Astrocyte (in vitro differentiated cells and primary cell): ENCODE data around the gene PALLD. TPM values are rescaled to one million over a fixed set of nuclear protein-coding genes. Genes with fewer than 3 reads are reported as not detected.

Experiments
- DNase-seq: peaks from one replicate; pipeline ENCODE4 v3.0.0-alpha.2; 2010; ENCODE audit warnings: low read depth
- FAIRE-seq: peaks from 2 replicates; lab custom pipeline; 2011; peaks lifted over from hg19 to GRCh38; lab: Jason Lieb, UNC
- H2AFZ ChIP-seq: 2 replicates; pipeline ENCODE4 v1.6.0; 2012; ENCODE audit warnings: low read depth, low read length, inconsistent platforms
- H3K27ac ChIP-seq: 2 replicates; pipeline ENCODE4 v1.5.1; 2011; ENCODE audit warnings: low read depth, low read length, inconsistent platforms
- H3K27me3 ChIP-seq: 2 replicates; pipeline ENCODE4 v1.6.0; 2011; ENCODE audit warnings: low read length, inconsistent platforms; ENCODE audit not compliant: insufficient read depth
- H3K36me3 ChIP-seq: 2 replicates; pipeline ENCODE4 v1.5.1; 2011; ENCODE audit warnings: low read length, inconsistent platforms; ENCODE audit not compliant: insufficient read depth
- H3K4me1 ChIP-seq: 2 replicates; pipeline ENCODE4 v1.5.1; 2011; ENCODE audit warnings: low read length, inconsistent platforms; ENCODE audit not compliant: insufficient read depth
- H3K4me2 ChIP-seq: 2 replicates; pipeline ENCODE4 v1.6.0; 2012; ENCODE audit warnings: low read length, inconsistent platforms
- H3K4me3 ChIP-seq: 2 replicates; pipeline ENCODE4 v1.5.1; 2011; ENCODE audit warnings: low read depth, mild to moderate bottlenecking, low read length, inconsistent platforms; ENCODE audit not compliant: insufficient read depth
- H3K79me2 ChIP-seq: 2 replicates; pipeline ENCODE4 v1.6.0; 2012; ENCODE audit warnings: mild to moderate bottlenecking, low read length, inconsistent platforms; ENCODE audit not compliant: insufficient read depth
- H3K9ac ChIP-seq: 2 replicates; pipeline ENCODE4 v1.6.0; 2012; ENCODE audit warnings: mild to moderate bottlenecking, low read length, inconsistent platforms
- H3K9me3 ChIP-seq: 2 replicates; pipeline ENCODE4 v1.5.1; 2012; ENCODE audit warnings: low read depth, mild to moderate bottlenecking, low read length, inconsistent platforms; ENCODE audit not compliant: insufficient read depth
- H4K20me1 ChIP-seq: 2 replicates; pipeline ENCODE4 v1.6.0; 2012; ENCODE audit warnings: low read length, inconsistent platforms; ENCODE audit not compliant: insufficient read depth
- H3K27ac Mint-ChIP-seq: one replicate; pipeline ENCODE4 v1.8.0; 2021; ENCODE audit warnings: mild to moderate bottlenecking, mixed read lengths; ENCODE audit not compliant: unreplicated experiment
- H3K27me3 Mint-ChIP-seq: one replicate; pipeline ENCODE4 v1.8.0; 2021; ENCODE audit warnings: low read depth, mixed read lengths; ENCODE audit not compliant: unreplicated experiment
- H3K36me3 Mint-ChIP-seq: one replicate; pipeline ENCODE4 v1.8.0; 2021; ENCODE audit warnings: low read depth, mixed read lengths; ENCODE audit not compliant: unreplicated experiment
- H3K4me1 Mint-ChIP-seq: one replicate; pipeline ENCODE4 v1.8.0; 2021; ENCODE audit warnings: low read depth, mixed read lengths; ENCODE audit not compliant: unreplicated experiment
- H3K4me3 Mint-ChIP-seq: one replicate; pipeline ENCODE4 v1.8.0; 2021; ENCODE audit warnings: mild to moderate bottlenecking, moderate library complexity, mixed read lengths; ENCODE audit not compliant: unreplicated experiment
- H3K9me3 Mint-ChIP-seq: one replicate; pipeline ENCODE4 v1.8.0; 2021; ENCODE audit warnings: mild to moderate bottlenecking, mixed read lengths; ENCODE audit not compliant: unreplicated experiment
- CTCF ChIP-seq: IDR thresholded peaks from 2 replicates; pipeline ENCODE4 v1.5.1; 2011; ENCODE audit warnings: low read depth, mild to moderate bottlenecking, inconsistent platforms, low read length, moderate library complexity; ENCODE audit not compliant: insufficient read depth
- EZH2 ChIP-seq: IDR thresholded peaks from 2 replicates; pipeline ENCODE4 v1.6.1; 2012; ENCODE audit warnings: mild to moderate bottlenecking, low read length, inconsistent platforms; ENCODE audit not compliant: insufficient read depth
- total RNA-seq: library from RNA; stranded (reverse); gene quantifications from 2 replicates; pipeline ENCODE4 v1.2.1, GENCODE V29; 2021

Gene PALLD
- total RNA-seq, 1 donor from 2014 or later = 498 TPM

GRCh38 chr4:168865854-168866253 is 369.0 kb downstream of the PALLD start:
- H3K27ac Mint-ChIP-seq = peak overlapping the region; percentile 54
- Histone ChIP-seq H3K27ac (peak overlapping the region; percentile 87), H3K4me2 (peak overlapping the region; percentile 65), H3K79me2 (peaks cover 100% of the 10 kb centered on the region), H3K36me3 (peaks cover 20% of the 10 kb centered on the region), H4K20me1 (peaks cover 14% of the 10 kb centered on the region), H3K9me3 (no peaks in the 10 kb centered on the region), H3K27me3 (no peaks in the 10 kb centered on the region), H2AFZ (no peak overlapping the region), H3K9ac (no peak overlapping the region), H3K4me1 (peaks cover 45% of the 10 kb centered on the region), H3K4me3 (no peak overlapping the region)
- no peak overlapping the region for H3K4me3 Mint-ChIP-seq
- no peak for FAIRE-seq
- H3K4me1 Mint-ChIP-seq = peaks cover 80% of the 10 kb centered on the region
- no peak for DNase-seq
- no peaks in the 10 kb centered on the region for H3K27me3 Mint-ChIP-seq
- no peaks in the 10 kb centered on the region for H3K9me3 Mint-ChIP-seq
- H3K36me3 Mint-ChIP-seq = peaks cover 34% of the 10 kb centered on the region
- TF ChIP-seq EZH2 (no peak), CTCF (no peak)

- H3K9me3 Mint-ChIP-seq = no peaks in the 10 kb centered on the region
- H3K36me3 ChIP-seq = peaks cover 20% of the 10 kb centered on the region
- peaks cover 47% of the 10 kb centered on the region for H3K4me1 ChIP-seq
- no peaks in the 10 kb centered on the region for H3K27me3 ChIP-seq
- peak overlapping the region; percentile 87 for H3K27ac ChIP-seq
- FAIRE-seq = peak; percentile 49
- TF ChIP-seq EZH2 = no peak
- no peak for TF ChIP-seq CTCF
- no peak overlapping the region for H3K27ac Mint-ChIP-seq
- no peaks in the 10 kb centered on the region for H3K9me3 ChIP-seq
- H3K4me2 ChIP-seq = no peak overlapping the region
- H2AFZ ChIP-seq = no peak overlapping the region
- peaks cover 34% of the 10 kb centered on the region for H3K36me3 Mint-ChIP-seq
- no peak for DNase-seq
- peaks cover 17% of the 10 kb centered on the region for H4K20me1 ChIP-seq
- H3K9ac ChIP-seq = no peak overlapping the region
- H3K27me3 Mint-ChIP-seq = no peaks in the 10 kb centered on the region
- H3K4me1 Mint-ChIP-seq = peaks cover 82% of the 10 kb centered on the region
- H3K4me3 Mint-ChIP-seq = no peak overlapping the region
- peaks cover 100% of the 10 kb centered on the region for H3K79me2 ChIP-seq
- no peak overlapping the region for H3K4me3 ChIP-seq
Measured at GRCh38 chr4:168866635-168867034, 369.8 kb downstream of the PALLD start.

- Histone ChIP-seq H3K4me2 (no peak overlapping the region), H3K27ac (peak overlapping the region; percentile 86), H3K4me3 (no peak overlapping the region), H3K9me3 (no peaks in the 10 kb centered on the region), H3K4me1 (peaks cover 51% of the 10 kb centered on the region), H3K9ac (no peak overlapping the region), H2AFZ (no peak overlapping the region), H3K36me3 (peaks cover 21% of the 10 kb centered on the region), H4K20me1 (peaks cover 22% of the 10 kb centered on the region), H3K79me2 (peaks cover 100% of the 10 kb centered on the region), H3K27me3 (no peaks in the 10 kb centered on the region)
- TF ChIP-seq EZH2 (no peak), CTCF (no peak)
- Mint-ChIP-seq H3K9me3 (no peaks in the 10 kb centered on the region), H3K27ac (peak overlapping the region; percentile 34), H3K4me1 (peaks cover 86% of the 10 kb centered on the region), H3K27me3 (no peaks in the 10 kb centered on the region), H3K4me3 (no peak overlapping the region), H3K36me3 (peaks cover 36% of the 10 kb centered on the region)
- FAIRE-seq (no peak), DNase-seq (no peak)
Measured at GRCh38 chr4:168867128-168867527, 370.3 kb downstream of the PALLD start.
